Epithelial cell of proximal tubule (primary cell): ENCODE measurements around the gene PTPRD. TPM values are rescaled to one million over a fixed set of nuclear protein-coding genes. Genes with fewer than 3 reads are reported as not detected.

Experiments
- DNase-seq: peaks from one replicate; pipeline ENCODE4 v3.0.0-alpha.2; 2011; ENCODE audit warnings: low read depth
- H3K4me3 ChIP-seq: 2 replicates; pipeline ENCODE4 v1.5.1; 2011; ENCODE audit warnings: low read depth, mild to moderate bottlenecking, low read length
- total RNA-seq: library from RNA; depleted of rRNA; stranded (reverse); fragments of >200 nt; gene quantifications from 2 replicates; pipeline ENCODE4 v1.2.3, GENCODE V29; 2015
- TF ChIP-seq, protein P1 (sequence below): conservative IDR thresholded peaks from 2 replicates; pipeline ENCODE4 v1.5.1; 2012; ENCODE audit warnings: low read depth, mild to moderate bottlenecking, low read length

The PTPRD gene
- total RNA-seq, 1 donor from 2014 or later = 3.2 TPM

DNA sequence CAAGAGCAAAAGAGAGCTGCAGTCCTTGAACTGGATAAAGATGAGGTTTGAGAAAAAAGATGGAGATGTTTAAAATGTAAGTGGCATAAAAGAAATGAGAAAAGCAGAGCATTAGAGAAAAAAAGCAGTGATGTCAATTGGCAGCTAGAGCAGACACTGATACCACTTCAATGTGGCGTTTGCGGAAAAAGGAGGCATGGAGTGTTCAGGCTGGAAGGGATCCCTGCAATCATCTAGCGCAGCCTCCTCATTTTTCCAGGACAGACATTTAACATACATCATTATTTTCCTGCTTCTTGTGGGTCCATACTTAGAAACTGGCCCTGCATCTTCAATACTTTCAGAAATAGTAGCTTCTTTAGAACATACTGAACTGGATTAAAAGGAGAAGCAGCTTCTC is 563.8 kb downstream of the PTPRD start:
- H3K4me3 ChIP-seq = no peak overlapping the region
- TF ChIP-seq, protein P1, sequence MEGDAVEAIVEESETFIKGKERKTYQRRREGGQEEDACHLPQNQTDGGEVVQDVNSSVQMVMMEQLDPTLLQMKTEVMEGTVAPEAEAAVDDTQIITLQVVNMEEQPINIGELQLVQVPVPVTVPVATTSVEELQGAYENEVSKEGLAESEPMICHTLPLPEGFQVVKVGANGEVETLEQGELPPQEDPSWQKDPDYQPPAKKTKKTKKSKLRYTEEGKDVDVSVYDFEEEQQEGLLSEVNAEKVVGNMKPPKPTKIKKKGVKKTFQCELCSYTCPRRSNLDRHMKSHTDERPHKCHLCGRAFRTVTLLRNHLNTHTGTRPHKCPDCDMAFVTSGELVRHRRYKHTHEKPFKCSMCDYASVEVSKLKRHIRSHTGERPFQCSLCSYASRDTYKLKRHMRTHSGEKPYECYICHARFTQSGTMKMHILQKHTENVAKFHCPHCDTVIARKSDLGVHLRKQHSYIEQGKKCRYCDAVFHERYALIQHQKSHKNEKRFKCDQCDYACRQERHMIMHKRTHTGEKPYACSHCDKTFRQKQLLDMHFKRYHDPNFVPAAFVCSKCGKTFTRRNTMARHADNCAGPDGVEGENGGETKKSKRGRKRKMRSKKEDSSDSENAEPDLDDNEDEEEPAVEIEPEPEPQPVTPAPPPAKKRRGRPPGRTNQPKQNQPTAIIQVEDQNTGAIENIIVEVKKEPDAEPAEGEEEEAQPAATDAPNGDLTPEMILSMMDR = no peak
- no peak for DNase-seq

GRCh38 chr9:10045598-10045997 is 567.2 kb downstream of the PTPRD start:
- TF ChIP-seq, protein P1 = peak; percentile 58
- DNase-seq = no peak

GRCh38 chr9:10041726-10042229 is 571.0 kb downstream of the PTPRD start:
- TF ChIP-seq, protein P1 = no peak
- no peak for DNase-seq

More at GRCh38 chr9:10045598-10045997, 567.2 kb downstream of the PTPRD start:
- H3K4me3 ChIP-seq = no peak overlapping the region

GRCh38 chr9:10036095-10036494 is 576.7 kb downstream of the PTPRD start:
- TF ChIP-seq, protein P1 = no peak

More at GRCh38 chr9:10041726-10042229, 571.0 kb downstream of the PTPRD start:
- H3K4me3 ChIP-seq = no peak overlapping the region

DNA sequence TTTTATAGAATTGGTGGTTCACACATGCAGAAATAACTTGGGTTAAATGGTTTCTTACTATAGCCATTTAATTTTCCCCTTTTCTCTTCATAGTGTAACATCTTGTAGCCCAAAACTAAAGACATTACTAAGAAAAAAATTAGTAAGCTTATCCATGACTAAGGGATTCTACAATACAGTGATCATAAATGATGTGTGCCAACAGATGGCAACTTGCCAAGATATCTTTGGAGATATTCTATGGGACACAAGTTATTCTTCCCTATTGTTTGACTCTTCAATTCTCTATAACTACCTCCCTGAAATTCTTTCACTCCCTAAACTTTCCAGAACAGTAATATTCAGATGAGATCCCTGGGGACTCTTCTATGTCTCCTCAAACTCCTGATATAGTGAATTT is 580.6 kb downstream of the PTPRD start:
- no peak overlapping the region for H3K4me3 ChIP-seq
- DNase-seq = no peak
- TF ChIP-seq, protein P1 = no peak

More at GRCh38 chr9:10036095-10036494, 576.7 kb downstream of the PTPRD start:
- DNase-seq = no peak
- H3K4me3 ChIP-seq = no peak overlapping the region

- DNase-seq = no peak
- TF ChIP-seq, protein P1 = no peak
- no peak overlapping the region for H3K4me3 ChIP-seq
Measured at GRCh38 chr9:10026443-10026984, 586.3 kb downstream of the PTPRD start.

DNA sequence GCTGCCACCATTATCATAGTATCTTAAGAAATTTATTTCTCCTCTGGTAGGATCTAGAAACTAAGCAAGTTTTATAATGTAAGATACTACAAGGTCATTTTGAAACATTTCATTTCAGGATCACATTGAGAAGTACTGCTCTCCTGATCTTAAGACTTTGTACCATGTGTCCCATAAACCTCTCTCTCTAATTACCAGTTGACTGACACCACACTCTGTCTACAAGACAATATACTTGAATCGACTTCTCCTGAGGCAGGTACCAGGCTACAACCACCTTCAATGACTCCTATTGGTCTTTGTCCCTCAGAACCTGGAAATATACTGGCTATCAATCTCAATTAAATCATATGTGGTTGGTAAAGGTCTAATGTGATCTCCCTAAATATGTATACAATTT is 597.0 kb downstream of the PTPRD start:
- H3K4me3 ChIP-seq = no peak overlapping the region
- TF ChIP-seq, protein P1 = no peak
- DNase-seq = no peak
